ENCODE measurements around the gene TFCP2.

- TF ChIP-seq CTCF (IDR thresholded peaks at IDR 0.05) (no peak), POLR2A (IDR thresholded peaks at IDR 0.05) (no peak)
Observed at GRCh38 chr12:51081421-51081820, 91.5 kb downstream of the TFCP2 start.
